RCC 7860 (cell line): Measurements from ENCODE around the gene ZNF184.
"Not testable (repeated sequence)": the region's sequence is repeated elsewhere in the genome, so short reads cannot be mapped to it uniquely, and the experiment has no call there.

Experiments used
- DNase-seq: peaks from one replicate; pipeline ENCODE4 v3.0.0-alpha.2; 2015; ENCODE audit warnings: low spot score
- FAIRE-seq: peaks from 2 replicates; lab custom pipeline; 2012; peaks lifted over from hg19 to GRCh38; lab: Jason Lieb, UNC

ZNF184 gene

GRCh38 chr6:27426045-27426620 is 46.8 kb downstream of the ZNF184 start:
- FAIRE-seq (no peak), DNase-seq (no peak)

- DNase-seq, FAIRE-seq: not testable (repeated sequence)
Measured at GRCh38 chr6:27424851-27425250, 48.1 kb downstream of the ZNF184 start.

GRCh38 chr6:27422651-27423332 is 50.1 kb downstream of the ZNF184 start:
- FAIRE-seq (no peak), DNase-seq (no peak)

GRCh38 chr6:27419363-27419762 is 53.5 kb downstream of the ZNF184 start:
- FAIRE-seq (no peak), DNase-seq (no peak)

- no peak for DNase-seq
- FAIRE-seq = no peak
Measured at GRCh38 chr6:27415898-27416297, 57.0 kb downstream of the ZNF184 start.

GRCh38 chr6:27414996-27415395 is 57.9 kb downstream of the ZNF184 start:
- no peak for FAIRE-seq
- no peak for DNase-seq

GRCh38 chr6:27414300-27414699 is 58.6 kb downstream of the ZNF184 start:
- DNase-seq (no peak), FAIRE-seq (no peak)

GRCh38 chr6:27407153-27407814 is 65.6 kb downstream of the ZNF184 start:
- DNase-seq (no peak), FAIRE-seq (no peak)

GRCh38 chr6:27406085-27406484 is 66.8 kb downstream of the ZNF184 start:
- FAIRE-seq (no peak), DNase-seq (no peak)

- FAIRE-seq = no peak
- no peak for DNase-seq
Measured at GRCh38 chr6:27400877-27401642, 71.8 kb downstream of the ZNF184 start.
